Hematopoietic multipotent progenitor cell treated with erythropoietin and hydrocortisone succinate and interleukin-3 and kit ligand, for 6 days (in vitro differentiated cells): ENCODE data around the gene LGALS8.
"Not testable (repeated sequence)": the region's sequence is repeated elsewhere in the genome, so short reads cannot be mapped to it uniquely, and the experiment has no call there.

Experiments
- DNase-seq: peaks from one replicate; pipeline ENCODE4 v3.0.0-alpha.2; 2015

The LGALS8 gene

DNA sequence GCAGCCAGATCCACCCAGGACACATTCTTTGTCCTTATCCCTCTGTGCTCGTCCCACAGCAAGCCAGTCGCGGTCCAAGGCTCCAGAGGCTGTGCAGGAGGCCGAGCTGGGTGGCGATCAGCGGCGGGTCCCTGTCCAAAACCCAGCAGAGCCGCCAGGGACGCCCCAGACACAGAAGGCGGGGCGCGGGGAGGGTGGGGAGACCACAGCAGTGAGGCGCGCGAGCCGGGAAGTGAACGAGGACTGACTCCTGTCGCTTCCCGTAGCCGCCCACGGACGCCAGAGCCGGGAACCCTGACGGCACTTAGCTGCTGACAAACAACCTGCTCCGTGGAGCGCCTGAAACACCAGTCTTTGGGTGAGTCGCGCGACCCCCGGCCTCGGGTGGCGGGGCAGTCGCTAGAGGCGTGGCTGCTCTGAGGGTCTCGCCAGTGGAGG lies at the start of gene LGALS8:
TSS of gene LGALS8 (plus strand) at position 279 of the 438 bp plus-strand sequence. CDS start 2,089 bp downstream, outside the sequence.
- DNase-seq = peak; percentile 95

DNA sequence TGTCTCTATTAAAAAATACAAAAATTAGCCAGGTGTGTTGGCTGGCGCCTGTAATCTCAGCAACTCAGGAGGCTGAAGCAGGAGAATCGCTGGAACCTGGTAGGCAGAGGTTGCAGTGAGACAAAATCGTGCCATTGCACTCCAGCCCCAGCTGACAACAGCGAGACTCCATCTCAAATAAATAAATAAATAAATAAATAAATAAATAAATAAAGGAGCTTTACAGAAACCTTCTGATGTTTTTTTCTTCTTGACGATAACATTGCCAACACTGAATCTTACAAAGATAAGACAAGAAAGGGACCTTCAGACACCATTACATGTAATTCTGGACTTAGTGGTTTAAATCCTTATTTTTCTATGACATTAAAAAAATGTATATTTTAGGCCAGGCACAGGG lies 47.8 kb upstream of the LGALS8 start:
- no peak for DNase-seq

DNA sequence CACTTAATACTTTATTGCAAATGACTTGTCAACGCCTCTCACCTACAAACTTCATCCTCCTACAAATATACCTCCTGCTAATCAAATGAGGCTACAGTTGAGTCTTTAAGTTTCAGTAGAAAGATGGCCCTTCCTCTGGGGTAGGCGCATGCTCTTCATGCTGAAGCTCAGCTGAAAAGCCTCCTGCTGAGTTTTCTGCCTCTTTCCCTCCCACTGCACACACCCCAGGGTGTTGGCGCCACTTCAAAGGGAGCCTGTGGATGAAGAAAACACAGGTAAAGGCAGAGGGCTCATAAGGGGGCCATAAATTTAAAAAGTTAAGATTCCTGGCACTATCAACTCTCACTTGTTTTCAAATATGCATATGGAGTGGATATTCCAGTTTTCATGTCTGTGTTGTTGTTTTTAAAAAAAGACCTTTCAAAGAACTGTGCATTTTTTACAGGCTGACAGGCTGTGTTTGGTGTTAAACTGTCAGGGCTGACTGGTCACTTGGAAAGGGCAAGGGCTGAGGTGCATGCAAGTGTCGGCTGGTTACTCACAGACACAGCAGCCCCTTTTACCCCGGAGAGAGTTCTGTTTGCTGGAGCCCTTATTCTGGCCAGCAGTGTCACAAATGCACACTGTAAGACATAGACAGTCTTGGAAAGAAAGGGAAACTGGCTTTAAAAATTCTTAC lies 42.9 kb upstream of the LGALS8 start:
- DNase-seq = no peak

- DNase-seq = no peak
Measured at GRCh38 chr1:236484310-236484971, 39.3 kb upstream of the LGALS8 start.

DNA sequence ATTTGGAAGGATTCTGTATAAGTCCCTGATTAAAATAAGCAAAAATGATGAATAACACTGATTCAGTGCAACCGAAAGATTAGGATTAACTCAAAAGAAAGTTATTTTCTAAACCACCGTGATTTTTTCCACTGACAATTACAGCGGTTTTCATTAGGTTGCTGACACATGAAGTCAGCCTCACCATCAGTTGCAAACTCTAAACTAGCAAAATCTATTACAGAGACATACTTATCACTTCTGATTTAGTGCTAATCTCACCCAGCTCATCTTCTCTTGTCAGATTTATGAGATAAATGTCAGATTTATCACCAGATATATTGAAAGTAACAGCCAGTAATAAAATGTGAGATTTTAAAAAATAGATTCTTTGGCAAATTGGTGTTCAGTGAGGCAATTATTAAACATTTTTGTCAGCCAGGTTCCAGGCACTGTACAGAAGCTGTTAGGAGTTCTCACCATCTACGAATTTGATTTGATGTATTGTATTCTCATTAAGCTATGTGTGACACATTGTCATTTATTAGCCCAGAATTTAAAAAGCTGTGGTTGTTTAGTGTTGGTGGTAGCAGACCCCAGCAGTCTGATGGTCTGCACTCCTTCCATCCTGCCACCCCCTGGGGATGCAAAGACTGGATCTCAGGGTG lies 37.3 kb upstream of the LGALS8 start:
- no peak for DNase-seq

DNA sequence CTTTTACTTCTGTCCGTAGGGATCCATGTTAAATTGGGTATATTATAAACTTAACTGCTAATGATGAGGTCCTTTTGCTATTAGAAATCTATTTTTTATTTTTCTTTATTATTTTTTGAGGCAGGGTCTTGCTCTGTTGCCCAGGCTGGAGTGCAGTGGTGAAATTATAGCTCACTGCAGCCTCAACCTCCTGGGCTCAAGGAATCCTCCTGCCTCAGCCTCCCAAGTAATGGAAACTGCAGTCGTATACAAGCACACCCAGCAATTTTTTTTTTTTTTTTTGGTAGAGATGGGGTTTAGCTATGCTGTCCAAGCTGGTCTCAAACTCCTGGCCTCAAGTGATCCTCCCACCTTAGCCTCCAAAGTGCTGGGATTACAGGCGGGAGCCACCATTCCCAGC lies 34.6 kb upstream of the LGALS8 start:
- not testable (repeated sequence) for DNase-seq

GRCh38 chr1:236489710-236490377 lies 33.9 kb upstream of the LGALS8 start:
- DNase-seq = peak; percentile 86

DNA sequence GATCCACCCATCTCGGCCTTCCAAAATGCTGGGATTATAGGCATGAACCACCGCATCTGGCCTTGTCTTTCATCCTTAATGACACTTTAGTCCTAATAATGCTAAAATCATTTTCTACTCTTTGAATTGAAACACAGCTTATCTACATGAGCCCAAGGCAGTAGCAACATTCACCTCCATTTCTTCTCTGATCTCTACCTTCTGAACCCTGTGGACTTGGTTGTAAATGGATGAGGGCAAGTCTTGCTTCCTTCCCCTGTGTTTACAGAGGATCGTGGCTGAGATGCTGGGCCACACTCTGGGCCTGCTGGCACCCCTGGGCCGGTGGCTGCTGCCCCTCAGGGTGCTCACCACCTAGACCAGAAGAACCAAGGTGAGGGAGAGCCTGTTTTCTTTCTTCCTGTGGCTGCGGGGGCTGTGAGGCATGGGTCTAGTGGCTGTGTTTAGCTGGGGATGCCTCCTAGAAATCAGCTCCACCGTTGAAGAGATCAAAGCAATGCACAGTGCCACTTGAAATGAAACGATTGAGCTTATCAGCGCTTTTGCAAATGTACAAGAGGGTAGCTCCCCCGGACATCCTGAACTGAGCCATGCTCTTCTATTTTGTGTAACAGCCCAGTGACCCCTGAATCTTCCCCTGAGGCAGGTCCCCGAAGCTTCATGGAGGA lies 32.2 kb upstream of the LGALS8 start:
- no peak for DNase-seq

DNA sequence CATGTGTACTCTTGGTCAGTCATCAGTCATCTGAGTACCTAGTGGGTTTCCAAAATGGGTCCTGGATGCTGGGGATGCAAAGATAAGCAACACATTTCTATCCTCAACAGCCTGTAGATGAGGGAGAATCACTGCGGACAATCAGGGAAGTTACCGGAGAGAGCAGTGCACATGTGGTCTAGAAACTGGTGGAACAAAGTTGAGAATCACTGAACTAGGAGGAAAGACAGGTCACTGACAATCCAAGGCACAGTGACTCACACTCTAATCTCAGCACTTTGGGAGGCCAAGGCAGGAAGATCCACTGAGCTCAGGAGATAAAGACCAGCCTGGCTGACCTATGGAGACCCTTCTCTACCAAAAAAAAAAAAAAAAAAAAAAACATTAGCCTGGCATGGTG lies 31.4 kb upstream of the LGALS8 start:
- no peak for DNase-seq

GRCh38 chr1:236494082-236494481 lies 29.7 kb upstream of the LGALS8 start:
- DNase-seq = no peak

GRCh38 chr1:236494586-236495466 lies 29.0 kb upstream of the LGALS8 start:
- DNase-seq = no peak

GRCh38 chr1:236495467-236496112 lies 28.2 kb upstream of the LGALS8 start:
- DNase-seq = no peak

DNA sequence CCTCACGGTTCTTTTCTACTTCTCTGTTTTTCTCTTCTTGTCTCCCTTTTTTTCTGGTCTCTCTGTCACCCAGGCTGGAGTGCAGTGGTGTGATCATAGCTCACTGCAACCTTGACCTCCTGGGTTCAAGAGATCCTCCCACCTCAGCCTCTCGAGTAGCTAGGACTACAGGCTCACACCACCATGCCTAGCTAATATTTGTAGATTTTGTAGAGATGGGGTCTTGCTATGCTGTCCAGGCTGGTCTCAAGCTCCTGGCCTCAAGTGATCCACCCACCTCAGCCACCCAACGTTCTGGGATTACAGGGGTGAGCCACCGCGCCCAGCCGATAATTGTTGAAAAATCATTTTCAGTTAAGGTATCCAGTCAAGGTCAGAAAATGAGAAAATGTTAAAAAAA lies 25.9 kb upstream of the LGALS8 start:
- DNase-seq = no peak

DNA sequence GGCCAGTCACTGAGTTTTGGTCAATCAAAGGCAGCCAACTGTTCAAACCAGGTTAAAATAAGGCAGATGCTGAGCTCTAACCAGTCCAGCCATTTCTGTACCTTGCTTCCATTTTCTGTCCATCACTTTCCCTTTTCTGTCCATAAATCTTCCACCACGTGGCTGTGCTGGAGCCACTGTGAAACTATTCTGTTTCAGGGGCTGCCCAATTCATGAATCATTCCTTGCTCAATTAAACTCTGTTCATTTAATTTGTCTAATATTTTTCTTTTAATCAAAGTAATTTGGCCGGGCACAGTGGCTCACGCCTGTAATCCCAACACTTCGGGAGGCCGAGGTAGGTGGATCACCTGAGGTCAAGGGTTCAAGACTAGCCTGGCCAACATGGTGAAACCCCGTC lies 22.7 kb upstream of the LGALS8 start:
- no peak for DNase-seq

- no peak for DNase-seq
Measured at GRCh38 chr1:236502579-236502971, 21.2 kb upstream of the LGALS8 start.

DNA sequence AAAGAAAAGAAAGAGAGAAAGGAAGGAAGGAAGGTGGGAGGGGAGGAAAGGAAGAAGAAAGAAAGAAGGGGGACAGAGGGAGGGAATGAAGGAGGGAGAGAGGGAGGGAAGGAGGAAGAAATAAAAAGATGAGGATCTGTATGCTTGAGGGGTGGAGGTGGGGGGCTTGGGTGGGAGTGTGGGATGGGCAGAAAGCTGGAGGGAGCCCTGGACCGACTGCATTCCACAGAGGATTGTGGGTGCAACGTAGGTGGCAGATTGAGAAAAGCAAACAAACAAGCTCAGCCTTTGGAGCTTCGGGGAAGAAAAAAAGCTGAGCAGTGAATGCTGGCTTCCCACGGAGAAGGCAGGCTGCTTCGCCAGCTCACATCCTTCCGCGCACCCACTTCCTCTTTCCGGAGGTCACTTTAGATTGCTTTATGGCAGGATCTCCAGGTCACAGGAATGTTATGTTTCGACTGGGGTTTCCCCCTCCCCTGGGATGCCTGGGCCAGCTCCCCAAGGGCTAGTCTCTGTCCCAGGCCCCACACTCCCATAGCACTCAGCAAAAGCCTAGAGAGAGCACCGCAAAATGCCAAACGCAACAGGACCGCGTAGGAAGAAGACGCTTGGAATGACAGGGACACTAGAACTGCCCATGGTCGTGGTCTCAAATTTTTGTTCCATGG lies 20.7 kb upstream of the LGALS8 start:
- peak; percentile 65 for DNase-seq

DNA sequence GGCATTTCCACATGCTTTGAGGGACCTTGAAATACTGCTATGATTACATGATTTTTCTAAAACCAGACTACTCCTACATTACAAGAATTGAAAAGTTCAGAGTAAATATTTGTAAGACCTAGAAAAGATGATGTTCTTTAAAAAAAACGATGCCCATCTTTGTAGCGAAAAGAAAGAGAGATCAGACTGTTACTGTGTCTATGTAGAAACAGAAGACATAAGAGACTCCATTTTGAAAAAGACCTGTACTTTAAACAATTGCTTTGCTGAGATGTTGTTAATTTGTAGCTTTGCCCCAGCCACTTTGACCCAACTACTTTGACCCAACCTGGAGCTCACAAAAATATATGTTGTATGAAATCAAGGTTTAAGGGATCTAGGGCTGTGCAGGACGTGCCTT lies 19.4 kb upstream of the LGALS8 start:
- not testable (repeated sequence) for DNase-seq

DNA sequence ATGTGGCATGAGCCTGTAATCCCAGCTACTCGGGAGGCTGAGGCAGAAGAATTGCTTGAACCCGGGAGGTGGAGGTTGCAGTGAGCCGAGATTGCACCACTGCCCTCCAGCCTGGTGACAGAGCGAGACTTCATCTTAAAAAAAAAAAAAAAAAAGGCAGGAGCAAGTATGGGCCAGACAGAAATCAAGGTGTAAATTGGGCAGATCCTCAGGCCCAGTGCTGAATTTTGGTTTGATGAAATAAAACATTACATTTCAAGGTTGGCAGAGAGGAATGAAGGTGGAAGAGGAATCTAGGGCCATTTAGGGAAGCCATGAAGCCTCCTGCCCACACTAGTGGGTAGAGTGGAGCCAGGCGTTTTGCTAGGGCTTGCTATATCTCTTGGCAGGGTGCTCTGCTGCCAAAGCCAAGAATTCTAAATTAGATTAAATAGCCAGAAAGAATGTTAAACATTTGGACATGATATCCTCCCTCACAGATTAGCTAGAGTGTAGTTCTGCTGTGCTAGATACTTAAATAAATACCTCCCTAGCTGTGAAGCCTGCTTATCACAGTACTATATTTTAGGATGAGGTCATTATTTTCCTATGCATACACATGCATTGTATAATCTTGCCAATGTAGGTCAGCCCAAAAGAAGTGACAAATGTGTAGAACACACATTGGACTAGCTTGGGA lies 16.6 kb upstream of the LGALS8 start:
- DNase-seq = peak; percentile 61

DNA sequence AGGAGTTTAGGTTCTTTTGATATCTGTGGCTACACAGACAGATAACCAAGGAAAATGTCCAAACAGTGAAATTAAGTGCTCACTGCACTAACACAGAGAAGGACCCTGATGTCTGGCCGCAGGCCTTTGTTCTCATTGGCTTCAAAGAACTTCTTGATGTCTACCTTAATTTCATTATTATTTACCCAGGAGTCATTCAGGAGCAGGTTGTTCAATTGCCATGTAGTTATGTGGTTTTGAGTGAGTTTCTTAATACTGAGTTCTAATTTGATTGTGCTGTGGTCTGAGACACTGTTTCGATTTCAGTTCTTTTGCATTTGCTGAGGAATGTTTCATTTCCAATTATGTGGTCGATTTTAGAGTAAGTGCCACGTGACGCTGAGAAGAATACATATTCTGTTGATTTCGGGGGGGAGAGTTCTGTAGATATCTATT lies 15.2 kb upstream of the LGALS8 start:
- no peak for DNase-seq

- no peak for DNase-seq
Measured at GRCh38 chr1:236509203-236509602, 14.6 kb upstream of the LGALS8 start.
